Stimulated activated CD8-positive, alpha-beta memory T cell treated with anti-CD3 and anti-CD28 coated beads, Interleukin-4, amount 100 ng/mL, for 24 hours (primary cell): ENCODE results near the gene RAPSN.

Source experiments
- DNase-seq: peaks from one replicate; pipeline ENCODE4 v3.0.0-alpha.2; 2020; ENCODE audit warnings: low read depth

Gene RAPSN

GRCh38 chr11:47448566-47449427 is at the start of gene RAPSN:
RAPSN (minus strand) TSS chr11:47449136; CDS start chr11:47448964, 172 bp downstream.
- DNase-seq, result no peak

GRCh38 chr11:47498149-47498548 is 49.2 kb upstream of the RAPSN start:
- no peak for DNase-seq

GRCh38 chr11:47496808-47497207 is 47.9 kb upstream of the RAPSN start:
- no peak for DNase-seq

DNA sequence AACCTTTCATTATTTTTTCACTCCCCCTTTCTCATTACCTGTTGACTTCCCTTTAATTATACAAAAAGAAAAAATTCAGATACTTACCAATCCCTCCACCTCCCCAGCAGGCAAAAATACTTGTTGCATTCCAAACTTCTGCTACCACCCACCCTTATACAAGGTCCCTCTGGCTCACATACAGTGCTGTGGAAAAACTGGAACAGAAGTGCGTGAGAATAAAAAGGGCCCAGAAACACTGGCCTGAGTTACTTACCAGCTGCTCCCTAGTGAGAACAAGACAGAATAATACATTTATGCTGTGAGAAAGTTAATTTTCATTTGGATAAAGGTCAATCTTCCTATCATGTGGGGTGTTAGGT is 46.9 kb upstream of the RAPSN start:
- no peak for DNase-seq

DNA sequence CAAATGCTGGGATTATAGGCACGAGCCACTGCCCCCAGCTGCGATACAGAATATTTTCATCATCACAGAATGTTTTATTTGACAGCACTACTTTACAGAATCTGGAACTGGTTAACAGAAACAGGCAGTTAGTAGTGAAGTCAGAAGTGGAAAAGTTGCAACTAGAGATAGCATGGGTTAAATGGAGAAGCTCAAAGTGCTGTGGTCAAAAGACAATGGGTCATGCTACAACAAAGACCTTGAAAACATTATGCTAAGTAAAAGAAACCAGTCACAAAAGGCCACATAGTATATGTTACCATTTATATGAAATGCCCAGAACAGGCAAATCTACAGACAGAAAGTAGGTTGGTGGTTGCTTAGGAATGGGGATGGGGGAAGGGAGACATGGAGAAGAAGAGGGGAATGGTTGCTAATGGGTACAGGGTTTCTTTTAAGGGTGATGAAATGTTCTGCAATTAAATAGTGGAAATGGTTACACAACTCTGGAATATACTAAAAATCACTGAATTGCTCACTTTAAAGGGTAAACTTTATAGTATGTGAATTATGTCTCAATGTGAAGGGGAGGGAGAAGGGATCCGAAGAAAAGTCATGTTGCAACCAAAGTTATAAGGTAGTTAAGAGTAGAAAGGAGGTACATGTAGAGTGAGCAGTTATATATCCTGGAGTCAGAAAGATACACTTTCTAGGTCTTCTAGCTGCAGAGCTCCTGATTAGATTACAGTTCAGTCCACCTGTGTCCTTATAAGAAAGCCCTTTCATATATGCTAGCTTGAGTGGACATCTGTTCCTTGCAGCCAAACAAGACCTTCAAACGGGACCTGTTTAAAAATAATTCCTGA is 46.3 kb upstream of the RAPSN start:
- no peak for DNase-seq

DNA sequence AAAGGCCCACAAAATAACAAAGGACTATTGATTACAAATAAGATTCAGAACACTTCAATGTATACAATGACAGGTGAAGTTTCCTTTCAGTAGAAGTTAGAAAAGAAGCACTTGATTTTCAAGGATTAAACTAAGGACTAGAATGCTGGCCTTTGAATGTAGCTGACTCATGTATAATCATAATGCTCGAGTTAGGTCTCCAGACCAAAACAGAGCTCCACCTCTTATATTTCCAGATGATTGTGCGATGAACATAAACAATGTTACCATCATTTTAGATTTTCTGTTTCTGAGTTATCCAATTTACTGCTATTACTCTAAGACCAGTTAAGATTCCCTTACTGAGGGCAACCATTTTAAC is 40.4 kb upstream of the RAPSN start:
- no peak for DNase-seq

DNA sequence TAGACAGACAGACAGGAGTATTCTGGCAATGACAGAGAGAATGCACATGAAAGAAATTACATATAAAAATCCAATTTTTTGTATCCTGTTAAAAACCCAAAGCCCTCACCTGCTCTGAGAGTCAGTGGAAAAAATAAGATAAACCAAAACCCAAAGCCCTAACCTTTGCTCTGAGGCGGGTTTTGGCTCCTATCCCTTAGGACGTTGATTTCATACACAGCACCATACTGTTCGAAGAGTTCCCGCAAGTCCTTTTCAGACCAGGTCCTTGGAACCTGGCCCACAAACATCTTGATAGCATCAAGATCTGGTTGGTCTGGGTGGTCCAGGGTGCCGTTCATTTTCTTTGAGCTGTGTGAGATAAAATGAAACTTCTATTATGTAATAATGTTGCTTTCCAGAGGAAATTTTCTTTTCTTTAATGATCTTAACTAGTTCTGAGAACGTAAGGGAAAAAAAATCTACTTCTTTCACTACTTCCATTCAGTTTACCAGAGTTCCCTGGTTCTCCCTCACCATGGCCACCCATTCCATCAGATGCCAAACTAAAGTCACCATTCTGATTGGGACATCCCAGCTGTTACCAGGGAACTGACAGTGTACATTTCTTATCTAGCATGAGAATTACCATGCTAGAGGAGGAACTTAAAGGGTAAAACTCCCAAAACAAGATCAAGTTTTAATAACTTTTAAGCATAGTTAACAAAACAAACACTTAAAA is 39.9 kb upstream of the RAPSN start:
- DNase-seq, result no peak

DNA sequence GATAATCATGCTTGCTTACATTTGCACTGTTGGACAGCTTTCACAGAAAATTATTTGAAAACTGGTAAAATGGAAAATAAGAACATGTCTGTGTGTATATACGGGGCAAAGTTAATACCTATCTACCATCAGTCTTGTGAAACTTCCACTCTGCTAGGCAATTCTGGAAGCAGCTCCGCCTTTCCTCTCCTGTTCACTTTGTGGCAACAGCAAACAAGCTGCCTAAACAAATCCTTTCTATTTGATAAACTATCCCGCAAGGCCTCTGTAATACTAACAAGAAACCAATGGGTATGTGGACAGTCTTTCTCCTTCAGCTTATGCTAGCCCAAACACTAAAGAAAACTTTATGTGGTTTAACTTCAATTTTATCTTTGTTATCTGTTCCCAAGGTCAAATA is 39.2 kb upstream of the RAPSN start:
- no peak for DNase-seq

DNA sequence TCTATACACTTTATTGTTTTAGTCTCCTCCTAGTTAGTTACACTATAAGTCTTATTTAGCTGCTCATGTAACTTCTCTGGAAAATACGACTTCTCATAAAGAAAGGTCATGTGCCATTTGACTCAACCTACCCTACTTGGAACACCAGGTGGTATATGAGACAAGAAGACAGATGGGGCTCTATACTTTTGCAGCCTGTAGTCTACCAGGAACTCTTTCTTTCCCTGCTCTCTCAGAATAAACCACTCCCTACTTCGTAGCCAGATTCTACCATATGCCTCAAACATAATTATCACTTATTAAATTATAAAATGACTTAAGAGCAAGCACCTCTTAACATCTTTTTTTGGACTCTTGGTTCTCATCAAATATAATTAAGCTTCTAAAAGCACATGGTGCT is 38.5 kb upstream of the RAPSN start:
- no peak for DNase-seq

GRCh38 chr11:47485107-47485506 is 36.2 kb upstream of the RAPSN start:
- no peak for DNase-seq

DNA sequence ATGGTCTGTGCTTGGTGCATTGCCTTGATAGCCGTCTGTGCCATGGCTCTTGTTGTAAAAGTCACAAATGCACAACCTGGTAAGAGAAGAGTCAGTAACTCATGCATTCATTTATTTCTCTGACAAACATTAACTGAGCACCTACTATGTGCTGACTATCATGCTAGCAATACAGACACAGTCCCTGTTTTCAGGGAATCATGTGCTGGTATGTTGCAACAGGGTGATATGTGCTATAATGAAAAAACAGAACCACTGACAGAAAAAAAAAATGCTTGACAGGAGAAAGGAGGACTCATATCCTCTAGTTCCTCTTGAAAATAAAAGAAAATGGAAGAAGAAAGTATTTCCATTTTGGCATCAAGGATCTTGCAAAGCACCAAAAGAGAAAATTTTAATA is 34.5 kb upstream of the RAPSN start:
- no peak for DNase-seq

GRCh38 chr11:47480762-47481161 is 31.8 kb upstream of the RAPSN start:
- no peak for DNase-seq

DNA sequence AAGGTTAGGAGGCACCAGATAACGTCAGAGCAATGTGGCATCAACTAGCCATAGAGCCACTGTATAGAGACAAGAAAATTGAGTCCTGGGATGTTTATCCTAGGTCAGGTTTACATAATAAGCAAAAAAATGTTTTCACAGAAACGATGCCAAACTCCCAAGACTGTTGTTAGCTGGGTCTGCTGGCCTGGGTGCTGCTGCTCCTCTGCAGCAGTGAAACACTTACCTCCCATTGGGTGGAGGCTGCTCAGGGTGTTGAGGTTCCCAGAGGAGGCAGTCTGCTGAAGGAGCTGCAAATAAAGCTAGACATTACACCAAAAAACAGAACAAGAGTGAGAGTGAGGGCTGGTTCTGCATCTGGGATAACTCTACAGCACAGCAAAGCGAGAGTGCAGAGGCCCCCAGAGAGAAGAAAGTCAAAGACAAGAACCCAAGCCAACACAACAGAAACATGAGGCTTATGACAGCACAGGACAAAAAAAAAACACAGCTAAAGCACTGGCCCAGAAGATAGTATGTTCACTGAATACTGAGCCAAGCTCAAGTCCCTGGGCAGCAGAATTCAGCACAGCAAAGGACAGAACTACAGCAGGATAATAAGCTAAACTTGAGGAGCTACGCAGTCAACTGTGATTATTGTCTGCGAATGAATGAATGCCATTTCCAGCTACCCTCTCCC is 29.9 kb upstream of the RAPSN start:
- no peak for DNase-seq

DNA sequence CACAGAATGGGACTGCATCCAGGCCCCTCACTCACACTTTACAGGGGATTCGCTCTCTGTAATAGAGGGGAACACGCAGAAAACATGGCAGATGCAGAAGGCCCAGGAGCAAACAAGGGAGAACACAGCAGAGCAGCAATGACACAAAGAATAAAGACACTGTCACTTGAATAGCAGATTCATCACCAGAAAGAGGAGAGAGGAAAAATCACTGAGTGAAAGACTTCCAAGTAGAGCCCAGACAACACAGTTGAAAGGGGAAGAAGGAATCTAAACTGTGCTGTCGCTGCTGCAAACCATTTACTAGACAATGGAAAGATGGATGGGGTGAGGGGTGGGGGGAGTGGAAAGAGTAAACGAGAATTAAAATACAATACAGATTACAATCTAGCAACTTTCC is 28.8 kb upstream of the RAPSN start:
- DNase-seq, result no peak

GRCh38 chr11:47477323-47477722 is 28.4 kb upstream of the RAPSN start:
- DNase-seq, result no peak

- no peak for DNase-seq
Measured at GRCh38 chr11:47470671-47471070, 21.7 kb upstream of the RAPSN start.

- DNase-seq, result no peak
Measured at GRCh38 chr11:47469361-47470179, 20.6 kb upstream of the RAPSN start.

DNA sequence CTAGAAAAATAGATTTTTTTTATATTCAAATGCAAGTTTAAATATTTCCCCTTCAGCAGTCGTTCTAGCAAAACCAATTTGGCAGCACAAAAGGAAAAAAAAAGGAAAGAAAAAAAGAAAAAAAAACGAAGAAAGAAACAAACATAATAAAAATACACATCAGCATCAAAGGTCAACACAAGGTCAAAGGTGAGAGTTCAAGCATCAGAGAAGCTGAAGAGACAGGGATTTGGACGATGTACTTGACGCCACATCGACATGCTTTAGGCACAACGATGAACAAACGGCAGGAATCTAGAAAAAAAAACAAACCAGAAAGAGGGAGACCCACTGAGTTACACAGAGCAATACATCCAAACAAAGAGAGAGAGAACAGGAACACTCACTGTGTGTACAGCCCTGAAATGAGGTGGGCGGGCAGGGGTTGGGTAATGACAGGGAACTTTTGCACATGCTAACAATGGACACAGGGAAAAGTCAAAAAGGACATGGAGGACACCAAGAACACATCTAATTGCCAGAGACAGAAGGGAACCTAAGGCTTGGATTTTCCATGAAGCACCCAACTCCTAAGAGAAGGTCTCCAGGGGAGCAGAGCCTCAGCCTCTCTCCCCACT is 19.8 kb upstream of the RAPSN start:
- DNase-seq, result no peak

- DNase-seq, result no peak
Measured at GRCh38 chr11:47467357-47467756, 18.4 kb upstream of the RAPSN start.

- no peak for DNase-seq
Measured at GRCh38 chr11:47466701-47467250, 17.8 kb upstream of the RAPSN start.

DNA sequence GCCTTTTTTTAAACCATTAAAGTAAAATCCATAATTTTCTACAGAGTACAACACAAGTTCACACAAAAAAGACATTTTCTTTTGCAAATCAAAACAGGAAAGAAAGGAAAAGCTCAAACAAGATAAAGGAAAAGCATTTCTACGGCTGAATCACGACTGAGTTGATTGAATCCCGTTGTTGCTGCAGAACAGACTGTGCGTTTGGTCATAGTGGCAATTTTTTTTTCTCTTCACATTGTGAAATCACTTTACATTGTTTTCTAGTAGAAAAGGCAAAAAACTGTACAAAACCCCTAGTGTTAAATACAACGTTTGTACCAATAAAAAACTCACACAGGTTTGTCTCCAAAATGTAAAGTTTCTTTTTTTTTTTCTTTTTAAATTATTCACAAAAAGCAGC is 17.3 kb upstream of the RAPSN start:
- no peak for DNase-seq
